GM18505 (cell line): Measurements from ENCODE around the gene KCND3.

Experiments
- ATAC-seq: cut with Tn5 transposase; IDR thresholded peaks from one replicate; pipeline ENCODE4 v1.9.1; 2021; ENCODE audit not compliant: unreplicated experiment
- POLR2A ChIP-seq: IDR thresholded peaks from 4 replicates; pipeline ENCODE4 v1.6.1; 2011; ENCODE audit warnings: borderline replicate concordance; ENCODE audit not compliant: insufficient read depth, insufficient read length; ENCODE audit errors: extremely low read depth

The KCND3 gene

DNA sequence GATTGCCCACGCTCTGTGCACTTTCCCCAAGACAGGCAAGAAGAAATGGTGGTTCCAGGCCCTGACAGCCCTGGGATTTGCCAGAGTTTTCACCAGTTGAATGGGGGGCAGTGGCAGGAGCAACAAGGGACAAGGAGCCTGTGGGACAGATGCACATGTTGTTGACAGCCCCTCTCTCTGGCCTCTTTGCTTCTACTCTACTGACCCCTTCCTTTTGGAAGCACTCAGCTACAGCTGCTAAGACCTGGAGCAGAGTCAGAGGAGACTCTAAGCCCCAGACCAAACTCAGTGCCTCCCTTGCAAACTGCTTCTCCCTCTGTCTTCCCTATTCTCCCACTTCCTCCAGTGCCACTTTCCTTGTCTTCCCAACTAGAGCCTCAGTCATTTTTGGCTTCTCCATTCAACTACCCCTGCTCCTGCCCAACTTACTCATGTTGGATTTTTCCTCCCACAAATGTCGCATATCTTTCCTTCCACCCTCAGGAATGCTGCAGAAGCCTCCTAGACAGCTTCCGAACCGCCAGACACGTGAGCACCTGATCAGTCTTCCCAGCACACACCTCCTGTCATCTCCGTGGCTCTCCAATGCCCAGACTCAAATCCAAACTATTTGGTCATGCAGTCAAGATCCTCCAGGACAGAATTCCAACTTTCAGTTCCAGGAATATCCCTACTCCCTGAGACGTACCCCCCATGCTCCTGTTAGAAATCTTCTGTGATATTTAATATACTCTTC, 259.4 kb downstream of the KCND3 start:
- TF ChIP-seq POLR2A: no peak
- ATAC-seq: no peak

DNA sequence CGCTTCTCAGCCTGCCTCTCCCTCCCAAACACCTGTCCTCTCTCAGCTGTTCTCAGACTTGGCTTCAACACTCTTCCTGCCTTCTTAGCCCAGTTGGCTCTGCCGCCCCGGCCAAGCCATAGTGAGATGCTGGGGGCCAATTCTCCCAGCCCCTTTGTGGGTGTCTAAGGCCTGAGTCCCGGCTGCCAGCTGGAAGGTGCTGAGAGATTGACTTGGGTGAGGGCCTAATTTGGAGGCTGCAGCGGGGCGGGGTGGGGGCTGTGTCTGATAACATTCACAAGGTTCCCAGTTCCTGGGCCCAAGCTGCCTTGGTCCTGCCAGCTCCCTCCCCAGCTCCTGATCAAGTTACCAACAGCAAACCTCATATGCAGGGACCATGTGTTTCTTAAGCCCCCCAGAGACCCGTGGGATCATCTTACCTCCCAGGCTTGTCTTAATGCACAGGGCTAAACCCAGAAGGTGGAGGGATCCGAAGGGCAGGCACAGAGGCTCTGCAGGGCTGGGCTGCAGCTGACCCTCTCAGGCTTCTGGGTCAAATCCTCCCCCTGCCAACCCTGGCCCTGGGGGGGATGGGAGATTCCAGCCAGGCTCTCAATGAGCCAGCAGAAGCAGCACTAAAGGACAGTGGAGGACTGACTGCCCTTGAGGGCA, 260.1 kb downstream of the KCND3 start:
- TF ChIP-seq POLR2A: no peak
- no peak for ATAC-seq

DNA sequence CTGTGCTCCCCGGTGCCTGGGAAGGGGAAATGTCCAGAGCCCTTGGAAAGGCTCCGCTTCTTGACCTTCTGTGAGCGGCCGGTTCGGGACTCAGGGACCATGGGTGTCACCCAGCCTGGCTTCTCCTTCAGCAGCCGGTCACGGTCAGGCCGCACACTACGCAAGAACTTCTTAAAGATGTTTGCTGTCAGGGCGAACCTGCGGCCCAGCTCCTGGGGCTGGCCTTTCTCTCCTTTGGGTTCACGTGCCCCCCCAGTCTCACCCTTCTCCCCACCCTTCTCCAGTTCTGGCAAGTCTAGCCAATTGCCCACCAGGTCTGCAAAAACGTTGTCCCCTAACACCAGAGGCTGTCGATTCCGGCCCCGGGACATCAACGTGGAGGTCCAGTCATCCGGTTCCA, 262.4 kb downstream of the KCND3 start:
- TF ChIP-seq POLR2A: no peak
- no peak for ATAC-seq

DNA sequence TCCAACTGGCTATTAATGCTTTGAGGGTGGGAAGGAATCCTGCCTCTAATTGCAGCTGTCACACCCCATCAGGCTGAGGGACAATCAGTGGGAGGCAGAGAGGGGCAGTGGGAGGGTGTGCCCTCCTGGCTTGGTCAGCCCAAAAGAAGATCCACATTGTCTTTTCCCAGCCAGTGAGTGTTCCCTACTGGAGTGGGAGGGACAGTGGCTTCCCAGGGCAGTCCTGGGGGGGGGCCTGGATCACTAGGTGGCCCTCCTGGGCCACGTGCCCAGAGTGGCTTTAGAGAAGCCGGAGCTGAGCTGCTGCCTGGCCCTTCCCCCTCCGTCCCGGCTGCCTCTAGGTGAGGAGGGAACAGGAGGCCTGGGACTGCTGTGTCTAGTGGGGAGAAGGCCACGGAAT, 264.3 kb downstream of the KCND3 start:
- no peak for ATAC-seq
- TF ChIP-seq POLR2A: no peak

DNA sequence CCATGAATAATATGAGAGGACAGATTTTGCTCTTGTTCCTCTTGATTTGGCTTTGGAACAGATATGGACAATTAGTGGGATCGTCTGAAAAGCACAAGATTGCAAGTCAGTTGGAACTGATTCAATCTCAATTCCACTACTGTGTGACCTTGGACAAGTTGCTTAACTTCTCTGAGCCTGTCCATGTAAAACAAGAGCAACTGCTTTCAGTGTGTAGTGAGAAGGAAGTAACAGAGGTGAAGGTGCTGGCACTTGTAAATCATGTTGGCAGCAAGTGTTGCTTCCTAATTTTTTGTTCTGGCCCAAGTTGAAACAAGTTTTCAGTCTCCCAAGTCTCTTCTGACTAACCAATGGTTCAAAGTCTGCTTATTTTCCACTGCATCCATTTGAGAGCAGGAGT, 265.6 kb downstream of the KCND3 start:
- TF ChIP-seq POLR2A: no peak
- no peak for ATAC-seq

DNA sequence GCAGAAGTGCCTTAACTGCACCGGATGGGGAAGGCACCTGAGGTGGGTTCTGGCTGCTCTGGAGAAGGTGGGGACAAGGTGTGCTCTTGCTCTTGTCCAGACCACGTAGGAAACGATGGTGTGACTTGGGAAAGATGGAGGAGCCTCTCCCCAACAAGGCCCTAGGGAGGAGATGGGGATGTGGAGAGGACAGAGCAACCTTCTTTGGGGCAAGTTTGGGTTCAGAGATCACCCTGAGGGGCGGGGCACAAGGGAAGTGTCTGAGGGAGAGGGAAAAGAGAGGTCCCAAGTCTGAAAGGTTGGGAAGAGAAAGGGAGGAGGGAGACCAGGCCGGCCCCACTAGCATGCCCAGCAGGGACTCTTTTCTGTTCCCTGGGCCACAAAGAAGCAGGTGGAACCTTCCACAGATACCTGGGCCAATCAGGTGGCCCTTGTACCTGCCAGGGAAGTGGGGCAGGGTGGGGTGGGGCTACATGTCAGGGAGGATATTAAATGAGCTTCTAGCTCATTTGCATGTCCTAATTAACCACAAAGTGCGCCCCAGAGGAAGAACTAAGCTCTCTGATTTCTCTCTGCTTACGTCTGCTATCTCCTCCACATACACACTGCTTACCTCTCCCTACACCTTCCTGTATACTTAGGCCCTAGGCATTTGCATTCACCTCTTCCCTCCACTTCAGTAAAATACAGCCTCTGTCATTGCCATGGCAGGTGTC, 266.2 kb downstream of the KCND3 start:
- no peak for TF ChIP-seq POLR2A
- no peak for ATAC-seq

DNA sequence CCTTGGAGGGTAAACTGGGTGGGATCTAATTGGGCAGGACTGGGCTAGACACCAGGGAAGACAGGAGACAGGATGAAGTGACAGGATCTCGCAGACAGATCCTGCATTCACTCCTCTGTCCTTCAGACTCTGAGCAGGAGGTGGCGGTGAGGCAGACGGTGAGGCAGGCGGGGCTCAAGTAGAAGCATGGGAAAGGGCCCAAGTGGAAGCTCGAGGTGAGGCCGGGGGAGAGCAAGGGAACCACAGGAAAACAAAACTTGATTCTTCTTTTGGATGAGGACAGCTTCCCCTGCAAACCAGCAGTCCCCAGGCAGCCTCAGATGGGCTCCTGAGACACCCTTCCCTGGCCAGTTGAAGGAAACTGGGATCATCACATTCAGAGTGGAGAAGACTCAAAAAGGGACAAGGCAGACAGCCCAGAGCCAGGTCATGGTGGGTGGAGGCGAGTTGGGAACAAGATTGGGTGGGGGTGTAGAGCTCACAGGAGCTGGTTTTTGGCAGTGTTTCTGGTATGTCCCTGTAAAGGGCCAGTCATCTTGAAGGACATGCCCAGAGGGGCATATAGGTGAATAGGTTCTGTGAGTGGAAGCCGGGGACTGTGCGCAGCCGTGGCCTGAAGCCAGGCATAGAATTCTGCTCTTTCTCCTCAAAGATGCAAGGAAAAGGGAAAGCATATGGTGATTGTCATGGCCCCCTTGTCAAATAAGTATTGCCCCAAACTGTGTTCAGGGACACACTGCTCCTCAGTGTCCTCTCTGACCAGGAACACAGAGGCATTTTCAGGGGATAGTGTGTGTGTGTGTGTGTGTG, 268.3 kb downstream of the KCND3 start:
- TF ChIP-seq POLR2A: peak; percentile 7
- ATAC-seq: no peak
